Measurements from ENCODE around the gene S100A13. TPM values are rescaled to one million over a fixed set of nuclear protein-coding genes. Genes with fewer than 3 reads are reported as not detected.

Gene S100A13
- total RNA-seq, 1 experiment from 2014 or later, result 238 TPM

GRCh38 chr1:153614906-153615305 is 12.4 kb downstream of the S100A13 start:
- Histone ChIP-seq H3K36me3 (ENCODE audit: control insufficient read depth, insufficient read depth, low read length) (peaks cover 3% of the 10 kb centered on the region; the same call in 1 of the 2 replicates), H3K4me1 (peaks cover 43% of the 10 kb centered on the region), H3K4me3 (ENCODE audit: low read depth, low read length) (peak overlapping the region; percentile 42), H3K27me3 (replicated peaks; ENCODE audit: control insufficient read depth, insufficient read depth, low read length) (no peaks in the 10 kb centered on the region), H3K9me3 (no peaks in the 10 kb centered on the region)
- Mint-ChIP-seq H3K4me3 (ENCODE audit: unreplicated experiment) (peak overlapping the region; percentile 74), H3K9me3 (ENCODE audit: unreplicated experiment) (no peaks in the 10 kb centered on the region), H3K36me3 (ENCODE audit: insufficient read depth, unreplicated experiment) (peaks cover 83% of the 10 kb centered on the region), H3K27ac (ENCODE audit: unreplicated experiment) (peak overlapping the region; percentile 56), H3K27me3 (ENCODE audit: insufficient read depth, unreplicated experiment) (no peaks in the 10 kb centered on the region), H3K4me1 (ENCODE audit: low read depth, unreplicated experiment) (peaks cover 45% of the 10 kb centered on the region)
- ChIA-PET POLR2A (interaction anchor here (0.8 to 3.6 kb wide), 5 partner anchors 12 to 37 kb away, joined by 3 to 40 read pairs (median 25); partner anchors contain the start of genes CHTOP and S100A13), CTCF (interaction anchor here (0.7 to 3.6 kb wide), 6 partner anchors 12 to 104 kb away, joined by 3 to 41 read pairs (median 4); partner anchors contain the start of genes CHTOP and S100A13)
- intact Hi-C loops (cut with micrococcal nuclease; ENCODE audit: unreplicated experiment), result no loop called here
- BruUV-seq (replicated peaks), result no TSS peak
- no peak for DNase-seq
- TF ChIP-seq CTCF (IDR thresholded peaks at IDR 0.05; ENCODE audit: insufficient read depth in 1 of 2, low read depth in 1 of 2, low read length in 1 of 2, severe bottlenecking in 1 of 2, unreplicated experiment in 1 of 2), result no peak

GRCh38 chr1:153614189-153614900 is 13.0 kb downstream of the S100A13 start:
- TSS peak; percentile 78 for BruUV-seq (replicated peaks)
- H3K4me1 Mint-ChIP-seq (ENCODE audit: low read depth, unreplicated experiment), result peaks cover 51% of the 10 kb centered on the region
- H3K27me3 ChIP-seq (replicated peaks; ENCODE audit: control insufficient read depth, insufficient read depth, low read length), result no peaks in the 10 kb centered on the region
- intact Hi-C loops (cut with micrococcal nuclease; ENCODE audit: unreplicated experiment), result no loop called here
- ChIA-PET CTCF (interaction anchor here (0.7 to 3.6 kb wide), 8 partner anchors 13 to 104 kb away, joined by 3 to 41 read pairs (median 4); partner anchors contain the start of genes CHTOP and S100A13), POLR2A (interaction anchor here (0.8 to 3.4 kb wide), 4 partner anchors 13 to 28 kb away, joined by 3 to 40 read pairs (median 16); partner anchors contain the start of genes CHTOP and S100A13)
- H3K27ac Mint-ChIP-seq (ENCODE audit: unreplicated experiment), result peak overlapping the region; percentile 56
- peaks cover 3% of the 10 kb centered on the region; the same call in 1 of the 2 replicates for H3K36me3 ChIP-seq (ENCODE audit: control insufficient read depth, insufficient read depth, low read length)
- H3K9me3 ChIP-seq, result no peaks in the 10 kb centered on the region
- peaks cover 49% of the 10 kb centered on the region for H3K4me1 ChIP-seq
- no peaks in the 10 kb centered on the region for H3K27me3 Mint-ChIP-seq (ENCODE audit: insufficient read depth, unreplicated experiment)
- peaks cover 83% of the 10 kb centered on the region for H3K36me3 Mint-ChIP-seq (ENCODE audit: insufficient read depth, unreplicated experiment)
- no peak for DNase-seq
- peak overlapping the region; percentile 42; the same call in 1 of the 2 replicates for H3K4me3 ChIP-seq (ENCODE audit: low read depth, low read length)
- TF ChIP-seq CTCF (IDR thresholded peaks at IDR 0.05; ENCODE audit: insufficient read depth in 1 of 2, low read depth in 1 of 2, low read length in 1 of 2, severe bottlenecking in 1 of 2, unreplicated experiment in 1 of 2), result no peak
- no peaks in the 10 kb centered on the region for H3K9me3 Mint-ChIP-seq (ENCODE audit: unreplicated experiment)
- H3K4me3 Mint-ChIP-seq (ENCODE audit: unreplicated experiment), result peak overlapping the region; percentile 74

- TF ChIP-seq CTCF (IDR thresholded peaks at IDR 0.05; ENCODE audit: insufficient read depth in 1 of 2, low read depth in 1 of 2, low read length in 1 of 2, severe bottlenecking in 1 of 2, unreplicated experiment in 1 of 2), result no peak
- TSS peak; percentile 29 for BruUV-seq (replicated peaks)
- Mint-ChIP-seq H3K36me3 (ENCODE audit: insufficient read depth, unreplicated experiment) (peaks cover 83% of the 10 kb centered on the region), H3K4me1 (ENCODE audit: low read depth, unreplicated experiment) (peaks cover 60% of the 10 kb centered on the region), H3K27me3 (ENCODE audit: insufficient read depth, unreplicated experiment) (no peaks in the 10 kb centered on the region), H3K4me3 (ENCODE audit: unreplicated experiment) (peak overlapping the region; percentile 74), H3K9me3 (ENCODE audit: unreplicated experiment) (no peaks in the 10 kb centered on the region), H3K27ac (ENCODE audit: unreplicated experiment) (peak overlapping the region; percentile 56)
- H3K27me3 ChIP-seq (replicated peaks; ENCODE audit: control insufficient read depth, insufficient read depth, low read length), result no peaks in the 10 kb centered on the region
- no peak for DNase-seq
- POLR2A ChIA-PET, result interaction anchor here (1.0 to 3.4 kb wide), 7 partner anchors 9 to 88 kb away, joined by 3 to 40 read pairs (median 6); partner anchors contain the start of genes CHTOP and S100A13
- H3K9me3 ChIP-seq, result no peaks in the 10 kb centered on the region
- peak overlapping the region; percentile 73 for H3K4me3 ChIP-seq (ENCODE audit: low read depth, low read length)
- H3K36me3 ChIP-seq (ENCODE audit: control insufficient read depth, insufficient read depth, low read length), result peaks cover 3% of the 10 kb centered on the region; the same call in 1 of the 2 replicates
- intact Hi-C loops (cut with micrococcal nuclease; ENCODE audit: unreplicated experiment), result loop anchor here (2.0 kb wide), 2 partner anchors 13 to 15 kb away; partner anchors contain the start of gene S100A13
- CTCF ChIA-PET, result interaction anchor here (1.3 to 3.6 kb wide), 6 partner anchors 14 to 102 kb away, joined by 6 to 41 read pairs (median 10); partner anchors contain the start of genes CHTOP and S100A13
- H3K4me1 ChIP-seq, result peaks cover 58% of the 10 kb centered on the region
Observed at GRCh38 chr1:153613406-153613805, 13.9 kb downstream of the S100A13 start.

Data from Caco-2 (cell line).